ENCODE results near the gene ETNPPL.
A peak's percentile ranks its signal among the peaks of the same experiment; 100 is the strongest.

ETNPPL gene

DNA sequence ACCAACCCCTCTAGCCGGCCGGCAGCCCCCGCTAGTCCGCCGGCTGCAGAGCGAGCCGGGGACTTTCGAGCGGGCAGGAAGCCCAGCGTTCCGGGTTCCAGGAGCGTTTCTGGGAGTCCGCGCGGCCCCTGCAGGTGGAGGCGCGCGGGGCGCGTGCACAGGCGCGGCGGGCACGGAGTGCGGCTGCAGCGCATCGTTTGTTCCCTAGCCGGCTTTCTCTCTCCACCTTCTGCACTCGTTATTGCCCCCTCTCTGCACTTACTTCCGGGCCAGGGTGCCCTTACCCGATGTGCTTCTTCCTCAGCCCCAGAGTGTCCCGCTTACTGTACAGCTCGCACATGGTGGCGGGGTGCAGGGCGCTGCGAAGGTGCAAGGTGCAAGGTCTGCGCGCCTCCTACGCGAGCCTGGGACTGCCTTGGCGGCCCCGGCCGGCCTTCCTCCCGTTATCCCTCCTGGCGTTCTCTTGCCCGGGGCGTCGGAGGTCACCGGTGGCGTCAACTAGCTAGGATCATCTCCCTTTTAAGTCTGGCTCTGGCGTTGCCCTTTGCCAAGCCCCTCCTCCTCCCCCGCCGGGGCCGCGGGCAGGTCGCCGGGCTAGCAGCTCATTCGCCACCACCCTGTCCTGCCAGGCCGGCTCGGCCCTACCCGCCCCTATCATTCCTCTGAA is at the start of gene ETNPPL:
ETNPPL (minus strand) TSS at position 495 of the 667 bp plus-strand sequence; CDS start at position 340, 155 bp downstream.
- peak in 3 of 6 experiments; percentile 5 to 37 (median 12) for DNase-seq

DNA sequence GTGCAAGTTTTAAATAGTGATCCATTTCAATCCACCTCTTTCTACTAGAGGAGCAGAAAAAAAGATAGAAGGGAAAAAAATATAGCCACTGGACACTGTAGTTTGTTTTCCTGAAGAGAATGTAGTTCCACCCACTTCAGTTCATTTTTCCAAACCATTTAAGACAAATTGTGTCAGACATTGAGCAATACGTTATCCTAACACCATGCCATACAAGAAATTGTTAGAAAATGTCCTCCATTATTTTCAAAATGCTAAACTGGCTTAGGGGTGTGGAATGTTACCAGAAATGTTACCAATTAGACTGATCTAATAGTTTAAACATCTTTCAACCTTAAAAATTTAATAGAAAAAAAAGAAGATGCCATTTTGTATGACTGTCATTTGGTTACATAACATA is 48.6 kb upstream of the ETNPPL start:
- no peak for DNase-seq

DNA sequence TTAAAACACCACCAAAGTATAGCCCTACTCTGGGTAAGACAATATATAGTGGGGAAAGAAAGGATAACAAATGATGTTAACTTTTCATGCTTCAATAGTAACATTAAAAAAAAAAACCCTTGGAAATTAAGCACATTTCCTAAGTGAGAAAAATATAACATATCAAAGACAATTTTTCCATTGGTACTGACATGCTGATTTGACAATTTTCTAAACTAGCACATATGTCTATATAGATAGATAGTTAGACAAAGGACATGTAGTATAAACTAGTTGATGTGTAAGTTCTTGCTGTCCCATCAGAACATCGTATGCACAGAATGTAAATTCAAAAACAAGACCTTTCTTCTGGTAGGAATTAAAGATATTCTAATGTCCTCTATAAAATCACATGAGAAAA is 47.2 kb upstream of the ETNPPL start:
- no peak for DNase-seq

DNA sequence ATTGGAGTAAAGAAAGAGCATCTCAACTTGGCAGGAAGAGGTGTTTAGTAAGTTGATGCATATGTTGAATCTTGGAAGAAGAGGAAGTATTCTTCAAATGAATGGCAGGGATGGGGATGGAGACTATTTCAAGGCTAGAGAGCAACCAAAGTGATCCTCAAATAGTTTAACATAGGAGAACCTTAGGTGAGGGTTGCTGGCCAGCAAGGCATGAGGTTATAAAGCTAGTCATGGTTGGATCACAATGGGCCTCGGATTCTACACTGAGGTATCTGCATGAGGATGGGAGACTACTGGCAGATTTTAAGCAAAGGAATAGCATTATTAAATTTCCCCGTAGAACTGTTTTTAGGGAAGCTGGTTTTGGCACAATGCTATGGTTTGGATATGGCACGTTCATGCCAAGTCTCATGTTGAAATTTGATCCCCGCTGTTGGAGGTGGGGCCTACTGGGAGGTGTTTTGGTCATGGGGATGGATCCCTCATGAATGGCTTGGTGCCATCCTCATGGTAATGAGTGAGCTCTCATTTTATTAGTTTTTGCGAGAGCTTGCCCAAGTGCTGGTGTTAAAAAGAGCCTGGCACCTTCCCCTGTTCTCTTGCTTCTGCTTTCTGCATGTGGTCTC is 41.9 kb upstream of the ETNPPL start:
- no peak for DNase-seq

DNA sequence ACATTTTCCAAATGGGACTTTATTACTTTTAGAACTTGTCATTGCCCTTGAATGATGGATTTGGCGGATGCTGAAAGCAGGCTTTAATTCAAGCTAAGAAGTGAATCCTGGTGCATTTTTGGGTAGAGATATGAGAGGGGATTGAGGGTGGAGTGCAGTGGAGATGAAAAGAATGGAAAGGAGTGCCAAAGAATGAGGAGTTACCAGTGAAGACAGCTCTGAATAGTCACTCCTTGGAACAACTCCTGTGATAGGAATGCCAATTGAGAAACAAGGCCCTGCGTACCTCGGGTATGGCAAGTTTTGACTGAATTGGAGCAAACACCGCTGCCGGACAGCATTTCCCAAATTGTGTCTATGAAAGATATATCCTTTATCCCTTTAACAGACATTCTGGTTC is 36.5 kb upstream of the ETNPPL start:
- DNase-seq = no peak

DNA sequence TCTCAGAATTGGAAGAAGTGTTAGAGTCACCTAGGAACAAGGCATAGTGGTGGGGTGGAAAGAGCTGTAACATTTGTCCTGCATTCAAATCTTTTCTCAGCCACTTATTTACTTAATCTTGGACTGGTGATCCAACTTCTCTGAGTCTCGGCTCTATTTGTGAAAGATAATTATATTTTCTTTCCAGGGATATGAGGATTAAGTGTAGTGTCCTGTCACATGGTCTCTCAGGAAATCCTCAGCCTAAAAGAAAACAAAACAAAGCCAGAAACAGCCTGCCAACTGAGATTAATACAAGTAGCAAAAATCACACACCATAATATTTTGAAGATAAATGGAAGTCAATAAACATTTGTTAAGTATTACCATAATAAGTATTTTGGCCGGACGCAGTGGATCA is 33.3 kb upstream of the ETNPPL start:
- DNase-seq = no peak

DNA sequence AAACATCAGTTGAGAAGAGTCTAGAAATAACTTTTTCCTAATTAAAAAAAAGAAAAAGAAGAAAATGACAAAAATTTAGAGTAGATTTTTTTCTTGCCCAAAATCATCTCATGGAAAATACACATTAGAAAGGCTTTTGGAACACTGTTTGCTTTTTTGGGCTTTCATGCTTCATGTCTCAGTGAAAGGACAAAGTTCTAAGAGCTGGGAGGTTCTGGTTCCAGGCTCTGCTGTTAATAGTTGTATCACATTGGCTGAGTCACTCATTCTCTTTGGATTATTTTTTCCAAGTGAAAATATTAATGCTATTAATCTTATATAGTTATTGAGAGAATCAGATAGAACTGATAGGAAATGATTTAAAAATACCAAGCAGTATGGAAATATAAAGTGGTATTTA is 32.9 kb upstream of the ETNPPL start:
- DNase-seq = no peak

DNA sequence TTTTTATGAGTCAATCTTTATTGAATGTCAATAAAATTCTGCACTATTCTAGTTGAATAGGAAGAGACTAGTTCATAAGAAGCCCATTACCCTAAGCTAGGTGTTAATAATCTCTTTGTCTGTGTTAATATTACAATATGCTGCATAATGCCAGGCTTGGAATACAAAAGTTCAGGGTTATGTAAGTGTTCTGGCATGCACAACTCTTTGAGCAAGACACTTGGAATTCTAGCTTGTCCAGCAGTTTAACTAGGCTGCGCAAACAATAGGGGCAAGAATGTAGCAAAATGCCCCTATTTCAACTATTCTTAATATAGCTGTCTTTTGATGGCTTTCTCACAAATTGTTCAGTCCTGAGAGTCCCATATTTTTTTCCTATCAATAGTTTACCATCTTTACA is 31.3 kb upstream of the ETNPPL start:
- DNase-seq = no peak

DNA sequence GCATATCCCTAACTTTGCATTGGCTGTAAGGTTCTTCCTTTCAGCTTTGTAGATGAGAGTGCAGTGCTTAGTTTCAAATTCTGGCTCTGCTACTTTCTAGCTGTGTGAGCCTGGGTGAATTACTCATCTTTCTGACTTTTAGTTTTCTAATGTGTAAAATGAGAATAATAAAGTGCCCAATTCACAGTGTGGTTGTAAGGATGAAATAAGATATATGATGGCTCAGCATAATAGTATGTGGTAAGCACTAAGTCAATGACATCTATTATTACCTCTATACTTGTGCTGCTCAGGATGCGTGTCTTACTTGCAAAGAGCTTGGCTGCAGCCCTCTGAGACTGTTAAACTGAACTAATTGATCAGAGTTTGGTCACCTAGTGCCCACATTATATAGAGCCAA is 30.6 kb upstream of the ETNPPL start:
- DNase-seq = no peak

DNA sequence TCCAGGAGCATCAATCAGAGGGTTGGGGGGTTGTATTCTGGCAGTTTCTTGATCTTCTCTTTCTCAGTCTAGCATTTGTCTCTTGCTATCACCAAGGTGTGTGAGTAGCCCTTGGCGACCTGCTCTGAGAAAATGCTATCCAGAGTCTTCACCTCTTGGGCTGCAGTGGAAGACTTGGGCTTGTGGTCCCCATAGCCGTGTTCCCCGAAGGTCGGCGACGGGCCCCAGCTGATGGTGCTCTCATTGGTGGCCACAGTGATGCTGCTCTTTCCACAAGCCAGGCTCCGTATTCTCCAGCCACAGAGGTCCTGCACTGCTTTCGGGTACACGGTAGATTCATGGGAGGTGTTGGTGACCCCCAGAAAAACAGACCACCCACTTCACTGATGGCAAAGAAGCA is 25.9 kb upstream of the ETNPPL start:
- DNase-seq = no peak

DNA sequence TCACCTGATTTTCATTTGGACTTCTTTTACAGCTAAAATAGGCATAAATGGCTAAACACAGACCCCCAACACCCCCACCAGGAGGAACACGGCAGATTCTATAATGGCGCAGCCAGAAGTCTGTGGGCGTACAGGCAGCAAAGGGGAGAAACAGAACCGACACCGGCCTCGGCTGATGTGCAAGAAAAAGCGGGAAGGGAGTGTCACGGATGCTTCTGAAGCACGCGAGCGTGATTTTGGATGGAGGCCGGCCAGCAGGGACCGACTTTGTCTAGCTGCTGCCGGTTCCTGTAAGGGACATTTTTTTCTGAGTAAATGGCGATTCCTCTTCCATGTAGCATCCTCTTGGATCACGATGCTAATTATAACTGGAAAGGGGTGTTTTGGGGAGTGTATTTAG is 24.9 kb upstream of the ETNPPL start:
- no peak for DNase-seq

DNA sequence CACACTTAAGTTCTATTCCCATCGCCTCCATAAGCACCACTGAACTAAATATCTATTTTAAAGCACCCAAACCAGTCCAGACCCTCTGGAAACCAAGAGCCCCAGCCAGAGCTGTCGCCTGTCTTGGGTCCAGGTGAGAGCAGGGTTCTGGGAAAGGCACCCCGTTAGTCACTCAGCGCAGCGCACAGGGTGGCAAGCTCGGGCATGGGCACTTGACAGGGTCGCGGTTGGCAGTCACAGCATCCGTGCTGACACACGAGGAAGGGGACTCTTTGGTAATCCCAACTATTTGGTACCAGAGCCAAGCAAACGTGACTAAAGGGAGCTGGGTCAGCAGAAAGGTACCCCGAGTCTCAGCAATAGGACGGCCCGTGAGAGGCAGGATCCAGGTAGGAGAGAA is 24.3 kb upstream of the ETNPPL start:
- no peak for DNase-seq

DNA sequence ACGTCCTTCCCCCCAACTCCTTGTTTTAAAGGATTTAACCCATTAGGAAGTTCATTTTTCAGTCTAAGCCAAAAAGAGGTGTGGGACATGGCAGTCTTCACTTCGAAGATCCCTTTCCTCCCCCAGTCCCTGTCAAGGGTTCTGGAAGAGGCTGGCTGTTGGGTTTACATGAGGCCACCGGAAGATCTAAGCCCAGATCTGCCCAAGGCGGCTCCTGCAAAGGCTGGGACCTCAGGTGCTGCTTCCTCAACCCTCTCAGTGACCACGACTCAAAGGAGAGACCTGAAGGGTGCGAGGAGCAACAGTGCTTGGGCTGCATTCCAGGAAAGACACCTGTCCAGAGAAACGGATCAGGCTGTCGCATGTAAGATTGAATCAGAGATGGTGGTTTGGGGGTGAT is 23.5 kb upstream of the ETNPPL start:
- no peak for DNase-seq

DNA sequence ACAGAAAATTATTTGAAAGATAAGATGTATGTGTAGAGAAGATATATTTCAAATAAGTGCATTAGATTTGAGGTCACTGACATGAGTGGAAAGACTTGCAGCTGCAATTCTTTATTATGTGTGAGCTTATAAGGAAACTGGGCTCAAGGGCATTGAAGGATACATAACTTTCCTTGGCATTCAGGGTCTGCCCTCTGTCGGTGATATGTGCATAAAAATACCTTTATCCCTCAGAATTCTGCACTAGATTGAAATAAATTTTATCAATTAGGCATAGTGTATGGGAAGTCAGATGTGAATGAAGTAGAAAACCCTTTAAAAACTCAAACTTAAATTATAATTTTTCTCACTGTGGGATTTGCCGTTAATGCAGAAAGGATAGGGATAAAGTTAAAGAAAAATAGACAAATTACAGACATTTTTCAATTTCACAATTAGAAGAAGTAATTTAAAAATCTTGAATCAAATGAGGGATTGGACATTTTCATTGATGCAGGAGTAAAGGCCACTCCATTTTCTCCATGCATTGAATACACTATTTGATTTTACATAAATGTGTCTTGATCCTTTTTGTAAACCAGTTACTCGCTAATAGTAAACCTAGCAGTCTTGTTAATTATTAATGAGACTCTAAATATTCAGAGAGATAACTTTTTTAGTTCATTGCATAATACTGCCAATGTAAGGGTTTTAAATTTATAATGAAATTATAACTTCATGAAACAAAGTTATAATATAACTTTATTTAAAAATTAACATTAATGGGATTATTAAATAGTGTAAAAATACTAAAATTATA is 21.0 kb upstream of the ETNPPL start:
- DNase-seq = no peak

DNA sequence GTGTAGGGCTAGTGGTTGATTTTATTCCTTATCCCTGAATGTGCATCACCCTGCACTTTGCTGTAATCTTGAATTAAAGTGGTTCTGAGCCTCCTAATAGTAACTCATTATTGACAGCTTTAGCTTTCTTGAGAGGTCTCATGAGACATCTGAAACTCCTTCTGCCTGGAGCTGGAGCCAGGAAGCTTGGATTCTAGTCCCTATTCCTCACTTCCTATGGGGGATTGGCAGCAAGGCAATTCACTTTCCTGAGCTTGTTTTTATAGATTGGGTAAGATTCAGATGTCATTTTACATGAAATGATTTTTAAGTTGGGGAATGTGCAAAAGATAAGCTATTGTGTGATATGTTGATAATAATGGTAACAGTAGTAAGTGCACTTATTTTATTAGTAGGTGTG is 17.1 kb upstream of the ETNPPL start:
- DNase-seq = no peak

DNA sequence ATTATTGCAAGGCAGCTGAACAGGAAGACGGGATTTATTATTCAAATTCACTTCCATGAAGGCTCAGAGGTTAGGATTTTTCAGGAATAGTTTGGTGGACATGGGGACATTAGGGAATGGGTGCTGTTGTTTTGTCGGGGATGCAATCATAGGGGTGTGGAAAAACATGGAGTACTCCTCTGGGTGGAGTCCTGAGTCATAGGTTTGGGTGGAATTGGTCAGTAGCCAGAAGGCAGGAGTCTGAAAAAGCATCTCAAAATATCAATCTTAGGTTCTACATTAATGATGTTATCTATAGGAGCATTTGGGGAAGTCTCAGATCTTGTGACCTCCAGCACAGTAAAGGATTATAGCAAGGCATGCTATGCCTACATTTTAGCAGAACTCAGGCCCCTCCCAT is 14.5 kb upstream of the ETNPPL start:
- DNase-seq = no peak

DNA sequence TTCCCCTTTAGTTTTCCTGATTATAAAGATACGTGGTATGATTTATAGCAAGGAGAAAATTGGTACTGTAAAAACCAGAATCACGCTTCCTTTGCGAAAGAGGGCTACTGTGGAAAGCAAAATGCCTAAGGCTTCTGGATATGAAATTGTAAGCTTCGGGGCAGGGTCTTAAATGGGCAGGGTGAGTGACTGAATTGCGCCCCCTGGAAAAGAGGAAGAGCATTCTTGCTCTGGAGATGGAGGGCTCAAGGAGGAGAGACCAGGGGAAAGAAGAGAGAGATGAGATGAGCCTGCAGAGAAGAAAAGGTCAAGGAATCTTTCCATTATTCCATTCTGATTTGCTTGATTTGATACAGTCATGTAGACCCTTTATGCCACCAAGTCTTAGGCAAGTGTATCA is 13.1 kb upstream of the ETNPPL start:
- no peak for DNase-seq

DNA sequence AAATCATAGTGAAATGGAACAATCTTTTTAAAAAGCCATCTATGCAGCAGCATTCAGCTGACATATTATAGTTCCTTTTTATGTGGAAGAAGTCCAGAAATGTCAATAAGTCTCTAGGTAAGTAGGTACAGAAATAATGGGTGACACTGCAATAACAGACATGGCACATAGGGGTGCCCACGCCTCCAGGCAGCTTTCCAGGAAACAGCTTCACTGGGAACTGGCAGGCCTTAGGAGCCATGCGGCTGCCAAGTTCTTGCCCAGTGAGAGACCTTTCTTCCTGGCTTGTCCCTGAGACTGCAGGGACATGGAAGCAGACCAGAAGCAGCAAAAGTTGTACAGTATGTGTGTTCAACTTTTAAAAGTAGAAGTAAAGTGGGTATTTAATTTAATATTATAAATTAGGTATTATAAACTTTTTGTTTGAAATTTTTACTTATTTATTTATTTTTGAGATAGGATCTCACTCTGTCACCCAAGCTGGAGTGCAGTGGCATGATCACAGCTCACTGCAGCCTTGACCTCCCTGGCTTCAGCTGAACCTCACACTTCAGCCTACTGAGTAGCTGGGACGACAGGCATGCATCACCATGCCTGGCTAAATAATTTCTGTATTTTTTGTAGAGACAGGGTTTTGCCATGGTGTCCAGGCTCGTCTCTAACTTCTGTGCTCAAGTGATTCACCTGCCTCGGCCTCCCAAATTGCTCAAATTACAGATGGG is 12.1 kb upstream of the ETNPPL start:
- no peak for DNase-seq

DNA sequence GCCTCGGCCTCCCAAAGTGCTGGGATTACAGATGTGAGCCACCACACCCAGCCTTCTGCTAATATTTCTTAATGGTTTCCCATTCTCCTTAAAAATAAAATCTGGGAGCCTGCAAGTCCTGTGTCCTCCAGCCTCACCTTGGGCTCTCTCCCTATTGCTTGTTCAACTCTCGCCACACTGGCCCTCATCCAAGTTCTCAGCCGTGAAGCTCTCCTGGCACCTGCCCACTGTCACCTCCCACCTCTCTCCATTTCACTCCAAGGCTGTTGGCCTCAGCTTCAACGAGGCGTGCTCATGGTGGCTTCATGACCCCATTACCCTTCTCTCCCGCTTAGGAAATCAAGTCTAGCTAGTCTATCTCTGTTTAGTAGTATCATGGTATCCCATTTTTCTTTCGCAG is 9.5 kb upstream of the ETNPPL start:
- DNase-seq = no peak

DNA sequence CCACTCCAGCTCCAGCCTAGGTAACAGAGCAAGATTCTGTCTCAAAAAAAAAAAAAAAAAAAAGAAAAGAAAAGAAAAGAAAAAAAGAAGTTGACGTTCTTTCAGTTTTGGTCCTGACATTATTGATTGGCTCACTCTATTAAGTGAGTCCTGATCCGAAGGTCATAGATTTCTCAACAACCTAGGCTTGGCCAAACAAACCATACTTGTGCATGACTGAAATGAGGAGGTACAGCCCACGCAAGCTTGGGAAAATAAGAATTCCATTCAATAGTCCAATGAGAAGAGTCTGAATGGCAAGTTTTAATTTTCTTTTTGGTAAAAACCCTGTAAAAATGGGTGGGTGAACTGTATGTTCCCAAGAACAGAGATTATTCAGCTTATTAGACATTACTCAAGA is 3.2 kb upstream of the ETNPPL start:
- no peak for DNase-seq

DNA sequence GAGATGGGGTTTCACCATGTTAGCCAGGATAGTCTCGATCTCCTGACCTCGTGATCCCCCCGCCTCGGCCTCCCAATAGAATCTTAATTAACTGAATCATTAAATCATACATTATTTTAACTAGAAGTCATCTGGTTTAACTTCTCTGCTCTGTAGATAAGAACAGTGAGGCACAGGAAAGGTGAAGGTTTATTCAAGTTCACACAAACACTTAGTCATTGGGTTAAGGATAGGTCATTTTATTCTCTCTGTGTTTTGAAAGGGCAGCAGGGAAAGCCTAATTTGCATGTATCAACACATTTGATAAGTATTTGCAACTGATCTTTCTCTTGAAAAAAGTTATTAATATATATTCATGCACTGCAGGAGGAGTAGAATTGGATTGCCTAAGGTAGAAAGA is 1.1 kb upstream of the ETNPPL start:
- no peak for DNase-seq

DNA sequence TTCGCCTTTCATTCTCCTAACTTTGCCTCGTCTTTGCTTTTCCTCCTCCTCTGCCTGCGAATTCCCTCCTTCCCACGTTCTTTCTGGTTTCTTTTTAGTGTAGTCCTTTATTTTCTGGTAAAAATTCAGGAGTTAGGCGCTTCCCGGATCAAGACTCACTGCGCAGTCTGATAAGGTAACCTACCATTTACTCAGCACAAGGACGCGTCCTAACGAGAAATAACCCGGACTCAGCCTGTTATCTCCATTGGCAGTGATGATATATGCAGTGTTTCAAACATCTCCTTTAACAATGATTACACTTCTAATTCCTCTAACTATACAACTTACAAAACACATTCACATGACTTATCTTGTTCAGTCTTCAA is 357 bp upstream of the ETNPPL start:
- DNase-seq = no peak

DNA sequence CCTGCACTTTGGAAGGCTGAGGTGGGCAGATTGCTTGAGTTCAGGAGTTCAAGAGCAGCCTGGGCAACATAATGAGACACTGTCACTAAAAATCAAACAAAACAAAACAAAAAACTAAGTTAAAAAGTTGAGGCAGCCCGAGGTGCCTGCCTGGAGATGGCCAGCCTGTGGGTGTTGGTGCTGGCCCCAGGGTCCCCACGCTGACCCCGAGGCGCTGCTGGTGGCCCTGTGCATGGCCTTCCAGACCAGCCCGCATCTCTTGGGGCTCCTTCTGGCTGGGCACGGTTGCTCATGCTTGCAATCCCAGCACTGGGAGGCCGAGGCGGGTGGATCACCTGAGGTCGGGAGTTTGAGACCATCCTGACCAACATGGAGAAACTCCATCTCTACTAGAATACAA is 4.4 kb downstream of the ETNPPL start:
- DNase-seq = no peak

DNA sequence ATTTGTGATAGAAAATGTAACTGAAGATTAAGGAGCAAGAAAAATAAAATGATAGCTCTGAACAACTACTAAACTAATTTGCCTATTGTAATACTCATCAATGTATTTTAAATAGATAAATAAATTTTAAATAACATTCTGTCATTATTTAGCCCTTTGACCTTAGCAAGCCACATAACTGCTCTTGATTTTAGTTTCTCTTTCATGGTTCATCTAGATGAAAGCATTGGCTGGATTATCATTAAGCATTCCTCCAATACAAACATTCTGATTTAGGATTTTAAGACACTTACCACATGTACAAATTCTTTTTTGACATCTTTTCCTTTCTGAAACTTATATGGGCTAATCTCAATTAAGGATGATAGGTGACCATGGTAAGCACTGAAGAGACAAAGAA is 8.5 kb downstream of the ETNPPL start:
- DNase-seq = no peak
